Measurements from ENCODE around the gene AGAP3.

The AGAP3 gene

GRCh38 chr7:151123822-151124464, 37.7 kb downstream of the AGAP3 start:
- no peak for FAIRE-seq
- TF ChIP-seq, protein P1, sequence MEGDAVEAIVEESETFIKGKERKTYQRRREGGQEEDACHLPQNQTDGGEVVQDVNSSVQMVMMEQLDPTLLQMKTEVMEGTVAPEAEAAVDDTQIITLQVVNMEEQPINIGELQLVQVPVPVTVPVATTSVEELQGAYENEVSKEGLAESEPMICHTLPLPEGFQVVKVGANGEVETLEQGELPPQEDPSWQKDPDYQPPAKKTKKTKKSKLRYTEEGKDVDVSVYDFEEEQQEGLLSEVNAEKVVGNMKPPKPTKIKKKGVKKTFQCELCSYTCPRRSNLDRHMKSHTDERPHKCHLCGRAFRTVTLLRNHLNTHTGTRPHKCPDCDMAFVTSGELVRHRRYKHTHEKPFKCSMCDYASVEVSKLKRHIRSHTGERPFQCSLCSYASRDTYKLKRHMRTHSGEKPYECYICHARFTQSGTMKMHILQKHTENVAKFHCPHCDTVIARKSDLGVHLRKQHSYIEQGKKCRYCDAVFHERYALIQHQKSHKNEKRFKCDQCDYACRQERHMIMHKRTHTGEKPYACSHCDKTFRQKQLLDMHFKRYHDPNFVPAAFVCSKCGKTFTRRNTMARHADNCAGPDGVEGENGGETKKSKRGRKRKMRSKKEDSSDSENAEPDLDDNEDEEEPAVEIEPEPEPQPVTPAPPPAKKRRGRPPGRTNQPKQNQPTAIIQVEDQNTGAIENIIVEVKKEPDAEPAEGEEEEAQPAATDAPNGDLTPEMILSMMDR (IDR thresholded peaks at IDR 0.05; ENCODE audit: insufficient read depth, missing control alignments): peak; percentile 99
- peak; percentile 99 for DNase-seq (ENCODE audit: insufficient read length, low spot score)

- FAIRE-seq (no peak), DNase-seq (ENCODE audit: insufficient read length, low spot score) (no peak)
- TF ChIP-seq, protein P1 (IDR thresholded peaks at IDR 0.05; ENCODE audit: insufficient read depth, missing control alignments): no peak
Measured at GRCh38 chr7:151124481-151124880, 38.2 kb downstream of the AGAP3 start.

GRCh38 chr7:151124899-151125399, 38.7 kb downstream of the AGAP3 start:
- FAIRE-seq: no peak
- DNase-seq (ENCODE audit: insufficient read length, low spot score): no peak
- TF ChIP-seq, protein P1 (IDR thresholded peaks at IDR 0.05; ENCODE audit: insufficient read depth, missing control alignments): no peak

DNA sequence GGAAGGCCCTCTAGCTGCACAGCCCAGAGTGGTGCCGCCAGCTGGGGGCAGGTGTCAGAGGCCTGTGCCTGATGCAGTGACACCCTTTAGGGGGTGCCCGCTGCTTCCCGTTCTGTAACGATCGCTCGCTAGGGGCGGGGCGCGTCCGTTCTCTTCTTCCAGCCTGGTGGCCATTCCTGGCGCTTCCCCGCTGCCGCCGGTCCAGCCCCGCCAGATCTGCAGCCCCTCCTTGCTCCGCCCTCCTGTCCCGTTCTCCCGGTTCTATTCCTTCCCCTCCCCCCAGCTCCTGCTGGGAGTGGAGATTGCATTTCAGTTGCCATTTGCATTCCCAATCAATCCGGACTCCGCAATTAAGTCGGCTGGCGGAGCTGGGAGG, 39.2 kb downstream of the AGAP3 start:
- TF ChIP-seq, protein P1 (IDR thresholded peaks at IDR 0.05; ENCODE audit: insufficient read depth, missing control alignments): no peak
- FAIRE-seq: no peak
- no peak for DNase-seq (ENCODE audit: insufficient read length, low spot score)

DNA sequence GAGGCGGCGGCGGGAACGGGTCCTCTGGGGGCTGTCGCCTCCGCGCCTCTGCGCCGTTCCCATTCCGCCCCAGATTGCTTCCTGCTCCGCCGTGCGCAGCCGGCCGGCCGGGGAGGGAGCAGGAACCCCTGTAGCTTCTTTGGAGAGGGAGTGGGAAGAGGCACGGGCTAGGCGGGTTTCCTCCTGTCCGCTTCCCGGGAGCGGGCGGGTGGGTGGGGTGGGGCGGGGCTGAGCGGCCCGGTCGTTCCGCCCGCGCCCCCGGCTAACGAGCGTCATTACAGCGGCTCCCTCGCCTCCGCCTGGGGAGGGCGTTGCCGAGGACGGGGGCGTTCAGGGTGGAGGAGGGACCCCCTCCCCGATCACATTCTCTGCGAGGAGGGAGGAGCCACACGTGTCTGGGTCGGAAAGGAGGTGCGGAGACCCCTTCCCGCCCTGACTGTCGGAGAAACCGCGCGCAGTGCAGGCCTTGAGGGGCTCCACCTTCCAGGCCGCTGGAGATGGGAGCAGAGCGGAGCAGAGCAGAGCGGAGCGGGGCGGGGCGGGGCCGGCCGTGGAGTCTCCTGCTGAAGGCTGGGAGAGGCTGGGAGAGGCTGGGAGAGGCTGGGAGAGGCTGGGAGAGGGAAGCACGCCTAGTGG, 39.7 kb downstream of the AGAP3 start:
- TF ChIP-seq, protein P1 (IDR thresholded peaks at IDR 0.05; ENCODE audit: insufficient read depth, missing control alignments): no peak
- no peak for FAIRE-seq

GRCh38 chr7:151126491-151127137, 40.3 kb downstream of the AGAP3 start:
- FAIRE-seq (no peak), DNase-seq (ENCODE audit: insufficient read length, low spot score) (no peak)
- TF ChIP-seq, protein P1 (IDR thresholded peaks at IDR 0.05; ENCODE audit: insufficient read depth, missing control alignments): no peak

More for the DNA sequence above, 39.7 kb downstream of the AGAP3 start:
- DNase-seq (ENCODE audit: insufficient read length, low spot score): no peak

All from D721Med (cell line).